ENCODE measurements around the gene ZNF428.
"Not testable (repeated sequence)": the region's sequence is repeated elsewhere in the genome, so short reads cannot be mapped to it uniquely, and the experiment has no call there.

The ZNF428 gene

GRCh38 chr19:43639519-43640423, 20.3 kb upstream of the ZNF428 start, which contains the start of gene CADM4:
CADM4 (minus strand) TSS chr19:43639850; CDS start chr19:43639790, 60 bp downstream.
- peak; percentile 50 for DNase-seq (ENCODE audit: low read depth in 2 of 2)

DNA sequence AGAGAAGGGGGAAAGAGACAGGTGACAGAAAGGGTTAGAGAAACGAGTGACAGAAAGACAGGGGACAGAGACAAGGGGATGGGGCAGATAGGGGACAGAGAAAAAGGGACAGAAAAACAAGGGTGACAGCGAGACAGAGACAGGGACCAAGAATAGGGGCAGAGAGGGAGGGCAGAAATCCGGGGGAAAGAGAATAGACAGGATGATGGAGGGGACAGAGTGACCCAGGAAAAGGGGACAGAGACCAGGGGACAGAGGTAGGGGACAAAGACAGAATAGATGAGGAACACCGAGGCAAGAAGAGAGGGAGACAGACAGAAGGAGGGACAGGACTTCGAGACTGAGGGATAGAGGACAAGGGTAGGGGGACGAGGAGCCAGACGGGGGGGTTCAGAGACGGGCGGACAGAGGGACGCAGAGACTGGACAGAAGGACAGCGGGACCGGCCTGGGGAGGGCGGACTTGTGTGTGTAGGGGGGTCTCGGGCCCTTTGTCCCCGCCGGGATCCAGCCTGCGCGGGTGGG, 19.6 kb upstream of the ZNF428 start:
- no peak for DNase-seq (ENCODE audit: low read depth in 2 of 2)

- DNase-seq (ENCODE audit: low read depth in 2 of 2) = no peak
Measured at GRCh38 chr19:43638214-43638994, 19.0 kb upstream of the ZNF428 start.

- DNase-seq (ENCODE audit: low read depth in 2 of 2) = no peak
Measured at GRCh38 chr19:43636121-43636683, 16.8 kb upstream of the ZNF428 start.

- DNase-seq (ENCODE audit: low read depth in 2 of 2) = not testable (repeated sequence)
Measured at GRCh38 chr19:43635561-43635940, 16.1 kb upstream of the ZNF428 start.

DNA sequence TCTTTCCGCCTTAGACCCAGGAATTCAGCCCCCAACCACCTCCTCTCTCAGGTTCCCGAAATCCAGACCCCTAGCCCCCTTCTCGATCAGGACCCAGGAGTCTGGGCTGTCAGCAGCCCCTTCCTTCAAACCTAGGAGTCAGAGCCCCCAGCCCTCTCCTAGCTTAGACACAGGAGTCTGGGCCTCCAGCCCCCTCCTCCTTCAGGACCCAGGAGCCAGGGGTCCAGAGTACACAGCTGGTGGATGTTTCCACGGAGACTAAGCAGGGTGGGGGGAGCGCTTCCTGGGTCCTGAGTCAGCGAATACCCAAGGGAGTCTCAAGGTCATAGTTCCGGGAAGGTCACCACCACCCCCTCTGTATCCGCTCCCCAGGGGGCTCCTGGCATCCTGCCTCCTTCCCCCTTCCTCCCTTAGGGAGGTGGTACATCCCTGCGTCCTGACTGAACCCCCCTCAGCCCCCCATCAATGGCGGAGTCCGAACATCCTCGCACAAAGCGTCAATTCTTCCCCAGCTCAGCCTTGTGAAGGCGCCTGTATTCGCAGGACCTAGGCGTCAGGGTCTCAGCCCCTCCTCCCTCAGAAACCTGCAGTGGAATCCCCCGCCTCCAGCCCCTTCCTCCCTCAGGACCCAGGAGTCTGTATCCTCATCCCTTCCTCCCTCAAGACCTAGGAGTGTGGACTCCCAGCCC, 15.6 kb upstream of the ZNF428 start:
- no peak for DNase-seq (ENCODE audit: low read depth in 2 of 2)

DNA sequence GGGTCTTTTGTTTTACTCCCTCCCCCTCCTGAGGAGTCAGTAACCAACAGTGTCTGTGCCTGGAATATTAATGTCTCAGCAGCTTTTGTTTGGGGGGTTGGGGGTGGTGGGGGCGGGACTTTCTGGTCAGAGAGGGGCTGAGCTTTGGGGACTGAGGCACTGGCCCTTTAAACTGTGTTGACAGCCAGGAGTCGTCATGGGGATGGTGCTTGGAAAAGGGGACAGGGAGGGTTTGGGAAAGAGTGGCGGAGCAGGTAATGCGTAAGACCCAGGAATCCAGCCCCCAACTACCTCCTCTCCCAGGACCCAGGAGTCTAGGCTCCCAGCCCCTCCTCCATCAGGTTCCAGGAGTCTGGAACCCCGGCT, 15.1 kb upstream of the ZNF428 start:
- DNase-seq (ENCODE audit: low read depth in 2 of 2) = no peak

- no peak for DNase-seq (ENCODE audit: low read depth in 2 of 2)
Measured at GRCh38 chr19:43634068-43634467, 14.6 kb upstream of the ZNF428 start.

DNA sequence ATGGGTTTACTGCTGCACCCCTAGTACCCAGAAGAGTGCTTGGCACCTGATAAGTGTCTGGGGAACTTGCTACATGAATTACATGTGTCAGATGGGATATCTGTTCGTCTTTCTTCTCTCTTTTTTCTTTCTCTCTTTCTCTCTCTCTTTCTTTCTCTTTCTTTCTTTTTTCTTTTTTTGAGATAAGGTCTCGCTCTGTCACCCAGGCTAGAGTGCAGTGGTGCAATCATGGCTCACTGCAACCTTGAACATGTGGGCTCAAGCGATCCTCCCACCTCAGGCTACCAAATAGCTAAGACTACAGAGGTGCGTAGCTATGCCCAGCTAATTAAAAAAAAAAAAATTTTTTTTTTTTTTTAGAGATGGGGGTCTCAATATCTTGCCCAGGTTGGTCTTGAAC, 14.1 kb upstream of the ZNF428 start:
- no peak for DNase-seq (ENCODE audit: low read depth in 2 of 2)

- no peak for DNase-seq (ENCODE audit: low read depth in 2 of 2)
Measured at GRCh38 chr19:43631491-43631890, 12.1 kb upstream of the ZNF428 start.

DNA sequence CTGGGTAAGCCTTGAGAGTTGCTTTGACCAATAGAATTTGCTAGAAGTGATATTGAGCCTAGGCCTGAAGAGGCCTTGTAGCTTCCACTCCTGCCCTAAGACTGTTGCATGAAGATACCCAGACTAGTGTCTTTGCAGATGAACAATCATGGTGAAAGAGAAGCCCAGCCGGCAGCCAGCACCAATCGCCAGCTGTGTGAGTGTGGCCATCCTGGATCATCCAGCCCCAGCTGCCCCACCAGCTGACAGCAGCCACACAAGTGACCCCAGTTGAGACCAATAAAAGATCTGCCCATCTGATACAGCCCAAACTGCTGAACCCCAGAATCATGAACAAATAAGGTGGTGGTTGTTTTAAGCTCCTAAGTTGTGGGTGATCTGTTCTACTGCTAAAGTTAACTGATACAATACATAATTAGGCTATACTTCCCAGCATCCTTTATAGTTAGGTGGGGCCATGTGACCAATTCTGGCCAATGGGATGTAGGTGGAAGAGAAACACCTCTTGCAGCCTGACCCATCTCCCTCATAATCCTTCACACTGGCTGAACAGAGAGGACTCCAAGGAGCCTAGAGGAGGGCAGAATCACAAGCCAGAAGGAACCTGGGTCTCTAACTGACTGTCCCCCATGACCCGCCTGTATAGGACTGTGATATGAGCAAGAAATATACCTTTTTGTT, 9.4 kb upstream of the ZNF428 start:
- no peak for DNase-seq (ENCODE audit: low read depth in 2 of 2)

GRCh38 chr19:43626838-43627237, 7.4 kb upstream of the ZNF428 start:
- no peak for DNase-seq (ENCODE audit: low read depth in 2 of 2)

DNA sequence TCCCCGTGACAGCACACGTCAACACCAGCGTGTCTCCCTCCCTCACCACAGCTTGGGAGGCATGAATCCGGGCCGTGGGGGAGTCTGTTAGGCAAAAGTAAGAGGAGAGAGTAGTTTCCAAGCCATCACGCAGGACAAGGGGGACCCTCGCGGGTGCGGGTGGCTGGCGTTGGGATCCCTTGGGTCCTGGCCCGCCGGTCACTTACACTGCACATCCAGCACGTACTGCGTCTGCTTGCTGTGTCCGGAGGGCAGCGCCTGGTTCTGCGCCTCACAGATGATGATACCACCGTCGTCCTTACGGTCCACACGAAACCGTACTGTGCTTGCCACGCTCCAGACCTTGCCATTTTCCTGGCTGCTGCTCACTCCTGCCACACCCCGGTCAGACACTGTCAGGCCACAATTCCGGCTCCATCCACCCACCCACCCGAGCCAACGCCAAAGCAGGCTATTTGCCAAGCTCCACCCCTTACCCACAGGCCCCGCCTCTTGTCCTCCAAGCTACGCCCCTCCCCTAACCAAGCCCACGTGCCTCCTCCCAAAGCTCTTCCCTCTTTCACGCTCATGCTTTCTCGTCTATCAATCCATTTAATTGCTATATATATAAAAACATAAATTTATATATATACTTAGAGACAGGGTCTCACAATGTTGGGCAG, 6.6 kb upstream of the ZNF428 start:
- no peak for DNase-seq (ENCODE audit: low read depth in 2 of 2)

DNA sequence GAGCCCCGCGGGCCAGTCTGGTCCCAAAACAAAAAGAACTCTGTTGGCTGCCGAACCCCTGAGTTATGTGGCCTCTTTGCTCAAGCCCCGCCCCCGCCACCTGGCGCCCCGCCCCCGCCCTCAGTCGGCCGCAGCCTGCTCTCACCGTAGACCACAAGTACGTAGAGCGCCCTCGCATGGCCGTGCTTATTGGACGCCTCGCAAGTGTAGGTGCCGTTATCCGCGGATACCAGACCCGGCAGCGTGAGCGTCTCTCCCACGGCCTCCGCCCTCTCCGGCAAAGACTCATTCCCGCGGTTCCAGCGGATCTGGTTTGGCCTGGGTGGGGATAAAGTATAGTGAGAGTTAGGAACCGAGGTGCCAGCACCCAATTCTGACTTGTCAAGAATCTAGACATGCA, 5.5 kb upstream of the ZNF428 start:
- peak; percentile 75 to 82 for DNase-seq (ENCODE audit: low read depth in 2 of 2)

DNA sequence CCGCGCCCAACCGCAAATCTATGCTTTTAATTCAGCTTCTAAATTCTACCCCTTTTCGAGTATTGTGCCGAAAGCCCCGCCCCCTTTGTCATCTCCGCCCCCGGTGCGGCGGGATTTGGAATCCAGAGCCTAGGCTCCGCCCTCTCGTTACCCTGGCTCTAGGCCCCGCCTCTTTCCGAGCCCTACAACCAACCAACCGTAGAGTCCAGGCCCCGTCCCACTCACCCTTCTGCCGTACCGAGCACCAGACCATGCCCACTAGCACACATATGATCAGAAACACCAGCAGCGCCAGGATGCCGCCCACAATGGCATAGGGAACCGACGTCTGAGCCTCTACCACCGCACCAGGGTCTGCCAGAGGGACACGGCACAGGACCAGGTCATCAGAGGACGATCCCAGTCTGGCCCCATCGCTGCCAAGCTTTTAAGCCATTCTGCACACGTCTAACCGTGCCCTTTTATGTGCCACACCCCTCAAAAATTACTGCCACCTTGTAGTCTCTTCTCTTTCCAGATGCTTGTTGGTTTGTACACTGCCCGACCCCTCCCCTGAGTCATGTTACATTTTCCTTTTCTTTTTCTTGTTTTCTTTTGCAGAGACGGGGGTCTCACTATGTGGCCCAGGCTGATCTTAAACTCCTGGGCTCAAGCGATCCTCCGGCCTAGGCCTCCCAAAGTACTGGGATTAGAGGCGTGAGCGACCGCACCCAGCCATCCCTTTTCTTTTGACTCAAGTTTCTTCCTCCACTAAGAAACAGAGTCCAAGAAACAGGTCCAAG, 4.7 kb upstream of the ZNF428 start:
- no peak for DNase-seq (ENCODE audit: low read depth in 2 of 2)

- no peak for DNase-seq (ENCODE audit: low read depth in 2 of 2)
Measured at GRCh38 chr19:43622956-43623355, 3.5 kb upstream of the ZNF428 start.

GRCh38 chr19:43622070-43622469, 2.6 kb upstream of the ZNF428 start:
- DNase-seq (ENCODE audit: low read depth in 2 of 2) = no peak

DNA sequence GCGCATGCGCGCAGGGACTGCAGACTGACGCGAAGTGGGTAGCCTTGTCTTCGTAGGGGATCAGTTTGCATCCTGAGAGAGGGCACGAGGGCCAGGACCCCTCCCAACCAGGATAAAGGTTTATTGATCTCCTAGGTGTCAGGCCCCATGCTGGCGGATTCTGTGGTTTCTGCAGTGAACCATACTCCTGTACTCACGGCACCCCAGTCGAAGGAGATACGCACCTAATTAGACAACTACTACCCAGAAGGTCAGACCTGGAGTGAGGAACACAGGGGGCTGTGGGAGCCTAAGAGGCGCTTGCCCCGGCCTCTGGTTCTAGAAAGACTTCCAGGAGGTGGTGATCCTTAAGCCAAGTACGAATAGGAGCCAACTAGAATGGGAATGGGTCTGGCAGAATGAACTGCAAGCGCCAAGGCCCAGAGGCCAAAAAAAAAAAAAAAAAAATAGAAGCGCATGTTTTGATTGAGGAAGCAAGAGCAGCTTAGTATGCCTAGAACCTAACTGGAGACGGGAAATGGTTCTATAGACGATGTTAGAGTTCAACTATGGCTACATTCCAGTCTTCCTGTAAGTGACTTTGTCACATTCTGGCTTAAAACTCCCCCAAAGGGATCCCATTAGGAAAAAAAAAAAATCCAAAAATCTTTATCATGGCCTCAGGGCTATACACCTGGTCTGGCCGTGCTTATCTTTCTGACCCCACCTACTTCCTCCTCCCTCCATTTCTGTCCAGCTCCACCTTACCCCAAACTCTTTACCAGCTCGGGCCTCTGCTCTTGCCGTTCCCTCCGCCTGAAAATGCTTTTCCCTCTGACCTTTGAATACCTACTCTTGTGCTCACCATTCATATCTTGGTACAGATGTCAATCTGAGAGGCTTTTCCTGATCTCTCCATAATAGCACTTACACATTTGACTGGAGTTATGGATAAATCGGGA, 902 bp upstream of the ZNF428 start:
- DNase-seq (ENCODE audit: low read depth in 2 of 2) = peak; percentile 80 to 82

- DNase-seq (ENCODE audit: low read depth in 2 of 2) = peak in 1 of 2 donors; percentile 24
Measured at GRCh38 chr19:43618921-43619261, 538 bp downstream of the ZNF428 start.

All from stimulated activated CD4-positive, alpha-beta T cell treated with anti-CD3 and anti-CD28 coated beads, Interleukin-1b, Interleukin-23, amount 100 ng/mL, for 4 hours (primary cell).